ENCODE measurements around the gene PCBP3. TPM values are rescaled to one million over a fixed set of nuclear protein-coding genes. Genes with fewer than 3 reads are reported as not detected.

PCBP3 gene
- total RNA-seq (2021; ENCODE audit: unreplicated experiment) (not detected), Bru-seq, nascent RNA (percentile 2 among the genes with signal in this experiment), BruChase-seq, experiment 1, labeled RNA remaining after a 2-hour chase (percentile 2 among the genes with signal in this experiment), BruChase-seq, experiment 2, labeled RNA remaining after a 6-hour chase (percentile 6 among the genes with signal in this experiment)
- polyA plus RNA-seq (2012; ENCODE audit: insufficient read length): not detected
- long read RNA-seq: 0 reads

- no peaks in the 10 kb centered on the region for H3K9me3 ChIP-seq (ENCODE audit: control insufficient read depth, insufficient read depth, low read depth, low read length)
- H3K27me3 ChIP-seq (ENCODE audit: control insufficient read depth, insufficient read depth, low read length): peaks cover 2% of the 10 kb centered on the region; the same call in 1 of the 2 replicates
- POLR2A ChIA-PET: no interaction called here
- no peak for TF ChIP-seq CTCF (IDR thresholded peaks at IDR 0.05)
- TF ChIP-seq POLR2AphosphoS5 (IDR thresholded peaks at IDR 0.05; ENCODE audit: low read depth, low read length): no peak
- TF ChIP-seq TCF7L2 (IDR thresholded peaks at IDR 0.05; ENCODE audit: low read depth, low read length): no peak
- no peak for TF ChIP-seq SIN3A (IDR thresholded peaks at IDR 0.05; ENCODE audit: borderline replicate concordance, insufficient read depth, low read depth, low read length)
- TF ChIP-seq REST (IDR thresholded peaks at IDR 0.05; ENCODE audit: insufficient read depth in 1 of 2, low read depth in 2 of 2, low read length in 1 of 2): no peak
- CTCF ChIA-PET: no interaction called here
- H3K36me3 ChIP-seq (ENCODE audit: control insufficient read depth, insufficient read depth, low read length): no peaks in the 10 kb centered on the region
- no peak within 1 kb of the TSS for H3K27ac ChIP-seq (ENCODE audit: low read length)
- in situ Hi-C loops (cut with HindIII; ENCODE audit: low pct_unique_long_range_greater_than_20kb, low sequenced_read_pairs) (no loop called here), intact Hi-C loops (cut with micrococcal nuclease; ENCODE audit: unreplicated experiment) (no loop called here)
- no TSS peak for BruUV-seq (replicated peaks)
- no peak for DNase-seq (ENCODE audit: low read depth, low spot score)
- no peak for ATAC-seq
- peak within 1 kb of the TSS in 1 of 2 experiments; percentile 37; a peak in 1 of 4 replicates for H3K4me3 ChIP-seq (ENCODE audit: low read depth in 2 of 2, low read length in 2 of 2)
- H3K4me1 ChIP-seq (ENCODE audit: control insufficient read depth, insufficient read depth, low read length): no peaks in the 10 kb centered on the region
Measured at GRCh38 chr21:45643021-45643980, at the start of gene PCBP3. Gene PCBP3, plus strand, starts transcription at chr21:45643725. Its CDS starts 206,361 bp downstream, at chr21:45850086.

- in situ Hi-C loops (cut with HindIII; ENCODE audit: low pct_unique_long_range_greater_than_20kb, low sequenced_read_pairs): no loop called here
- Histone ChIP-seq H3K4me3 (ENCODE audit: low read depth in 2 of 2, low read length in 2 of 2) (no peak overlapping the region), H3K4me1 (ENCODE audit: control insufficient read depth, insufficient read depth, low read length) (no peaks in the 10 kb centered on the region), H3K36me3 (ENCODE audit: control insufficient read depth, insufficient read depth, low read length) (no peaks in the 10 kb centered on the region), H3K27ac (ENCODE audit: low read length) (no peak overlapping the region), H3K9me3 (ENCODE audit: control insufficient read depth, insufficient read depth, low read depth, low read length) (no peaks in the 10 kb centered on the region), H3K27me3 (ENCODE audit: control insufficient read depth, insufficient read depth, low read length) (no peaks in the 10 kb centered on the region)
- ChIA-PET CTCF (no interaction called here), POLR2A (no interaction called here)
- BruUV-seq (replicated peaks): no TSS peak
- TF ChIP-seq POLR2AphosphoS5 (IDR thresholded peaks at IDR 0.05; ENCODE audit: low read depth, low read length) (no peak), TCF7L2 (IDR thresholded peaks at IDR 0.05; ENCODE audit: low read depth, low read length) (no peak), REST (IDR thresholded peaks at IDR 0.05; ENCODE audit: insufficient read depth in 1 of 2, low read depth in 2 of 2, low read length in 1 of 2) (no peak), SIN3A (IDR thresholded peaks at IDR 0.05; ENCODE audit: borderline replicate concordance, insufficient read depth, low read depth, low read length) (no peak), CTCF (IDR thresholded peaks at IDR 0.05) (no peak)
- ATAC-seq (no peak), DNase-seq (ENCODE audit: low read depth, low spot score) (no peak)
- intact Hi-C loops (cut with micrococcal nuclease; ENCODE audit: unreplicated experiment): no loop called here
Measured at GRCh38 chr21:45594721-45595489, 48.6 kb upstream of the PCBP3 start.

All from Panc1 (cell line).